GM21529 (cell line): ENCODE data around the gene APC.

Experiments used
- ATAC-seq: cut with Tn5 transposase; IDR thresholded peaks from one replicate; pipeline ENCODE4 v1.9.1; 2021; ENCODE audit not compliant: unreplicated experiment

Gene APC

GRCh38 chr5:112776301-112776856, 38.7 kb downstream of the APC start:
- ATAC-seq, result no peak

DNA sequence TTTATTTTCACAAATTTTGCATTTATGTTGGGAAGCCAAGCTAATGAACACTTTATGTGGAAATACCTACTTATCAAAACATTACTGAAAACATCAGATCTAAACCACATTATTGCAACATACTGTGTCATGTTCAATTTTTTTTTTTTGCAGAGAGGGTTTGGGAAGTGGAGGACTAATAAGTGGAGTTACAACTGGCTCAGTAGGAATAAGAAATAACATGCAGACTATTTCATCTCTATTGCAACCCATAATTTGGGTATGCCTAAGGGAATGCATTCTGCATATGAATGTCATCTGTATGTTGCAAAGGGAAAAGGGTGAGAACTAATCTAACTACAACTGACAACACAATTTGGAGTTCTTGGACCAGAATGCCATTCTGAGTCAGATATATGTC, 41.8 kb downstream of the APC start:
- no peak for ATAC-seq

DNA sequence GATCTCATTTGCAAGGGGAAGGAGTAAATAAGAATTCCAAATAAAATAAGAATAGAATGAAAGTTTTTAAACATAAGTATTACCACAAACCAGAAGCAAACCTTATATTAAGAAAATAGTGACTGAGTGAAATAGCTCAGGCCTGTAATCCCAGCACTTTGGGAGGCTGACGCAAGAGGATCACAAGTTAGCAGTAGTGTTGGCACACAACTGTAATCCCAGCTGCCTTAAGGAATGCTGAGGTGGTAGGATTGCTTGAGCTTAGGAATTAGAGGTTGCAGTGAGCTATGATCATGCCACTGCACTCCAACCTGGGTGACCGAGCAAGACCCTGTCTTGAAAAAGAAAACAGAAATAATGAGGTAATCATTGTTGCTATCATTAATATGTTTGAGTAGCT, 47.0 kb downstream of the APC start:
- no peak for ATAC-seq

DNA sequence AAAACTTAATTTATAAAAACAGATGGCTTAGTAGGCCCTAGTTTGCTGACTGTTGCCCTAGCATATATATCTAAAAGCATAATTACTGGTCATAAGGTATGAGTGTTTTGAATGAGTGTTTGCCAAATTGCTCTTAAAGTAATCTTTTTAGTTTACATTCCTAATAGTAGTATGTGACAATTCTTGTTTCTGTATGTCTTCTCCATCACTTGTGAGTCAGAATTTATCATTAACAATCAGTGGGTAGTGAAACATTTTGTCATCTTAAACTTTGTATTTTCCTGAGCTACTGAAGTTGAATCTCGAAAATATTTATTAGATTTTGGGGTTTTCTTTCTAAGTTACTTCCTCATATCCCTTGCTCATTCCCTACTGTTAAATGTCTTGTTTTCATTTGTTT, 49.6 kb downstream of the APC start:
- no peak for ATAC-seq

- no peak for ATAC-seq
Measured at GRCh38 chr5:112787896-112788295, 50.2 kb downstream of the APC start.

- no peak for ATAC-seq
Measured at GRCh38 chr5:112793201-112793600, 55.5 kb downstream of the APC start.

GRCh38 chr5:112794410-112794809, 56.7 kb downstream of the APC start:
- ATAC-seq, result no peak

GRCh38 chr5:112795342-112795741, 57.7 kb downstream of the APC start:
- ATAC-seq, result no peak

GRCh38 chr5:112795944-112796678, 58.4 kb downstream of the APC start:
- peak; percentile 58 for ATAC-seq

DNA sequence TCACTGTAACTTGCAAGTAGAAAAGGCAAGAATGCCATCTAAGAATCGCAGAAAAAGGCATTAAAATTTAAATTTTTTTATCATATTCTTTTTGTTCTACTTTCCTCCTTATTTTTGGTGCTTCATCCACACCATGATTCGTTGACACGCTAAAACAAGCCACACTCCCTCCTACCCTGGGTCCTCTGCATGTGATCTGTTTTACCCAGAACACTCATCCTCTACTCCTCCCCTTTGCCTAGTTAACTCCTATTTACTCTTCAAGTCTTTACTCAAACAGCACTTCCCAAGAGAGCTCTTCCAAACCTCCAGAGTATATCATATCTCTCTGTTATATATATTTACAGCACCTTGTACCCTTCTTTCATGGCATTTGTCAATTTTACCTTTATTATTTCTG, 62.0 kb downstream of the APC start:
- ATAC-seq, result no peak

DNA sequence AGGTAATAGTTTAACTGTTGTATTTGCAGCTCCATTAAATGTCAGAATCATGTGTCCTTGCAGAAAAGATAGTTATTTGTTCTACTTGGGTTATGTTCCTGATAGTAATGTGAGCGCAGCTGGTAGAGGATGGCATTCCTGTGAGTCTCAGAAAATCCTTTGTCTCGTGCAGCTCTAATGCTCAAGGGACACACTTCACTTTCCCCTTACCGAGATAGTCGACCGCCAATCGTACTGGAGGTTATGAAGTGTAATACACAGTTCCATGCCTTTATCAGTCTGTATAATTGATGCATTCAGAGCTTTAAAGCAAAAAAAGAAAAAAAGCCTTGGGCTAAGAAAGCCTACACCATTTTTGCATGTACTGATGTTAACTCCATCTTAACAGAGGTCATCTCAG, 63.2 kb downstream of the APC start:
- no peak for ATAC-seq

GRCh38 chr5:112811023-112811422, 73.3 kb downstream of the APC start:
- ATAC-seq, result no peak

- ATAC-seq, result no peak
Measured at GRCh38 chr5:112812549-112812948, 74.9 kb downstream of the APC start.

DNA sequence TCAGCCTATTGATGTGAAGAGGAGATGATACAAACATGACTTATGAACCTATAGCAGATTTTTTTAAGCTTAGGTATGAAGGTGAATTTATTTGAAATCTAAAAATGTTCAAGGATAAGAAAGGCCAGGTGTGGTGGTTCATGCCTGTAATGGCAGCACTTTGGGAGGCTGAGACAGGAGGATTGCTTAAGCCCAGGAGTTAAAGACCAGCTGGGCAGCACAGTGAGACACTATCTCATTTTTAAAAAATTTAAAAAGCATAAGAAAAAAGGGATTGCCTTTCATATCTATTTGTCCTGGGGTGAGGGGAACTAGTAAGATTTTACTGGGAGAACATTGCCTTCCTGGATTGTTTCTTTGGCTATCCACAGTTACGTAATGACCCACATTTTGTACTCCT, 82.6 kb downstream of the APC start:
- ATAC-seq, result no peak

DNA sequence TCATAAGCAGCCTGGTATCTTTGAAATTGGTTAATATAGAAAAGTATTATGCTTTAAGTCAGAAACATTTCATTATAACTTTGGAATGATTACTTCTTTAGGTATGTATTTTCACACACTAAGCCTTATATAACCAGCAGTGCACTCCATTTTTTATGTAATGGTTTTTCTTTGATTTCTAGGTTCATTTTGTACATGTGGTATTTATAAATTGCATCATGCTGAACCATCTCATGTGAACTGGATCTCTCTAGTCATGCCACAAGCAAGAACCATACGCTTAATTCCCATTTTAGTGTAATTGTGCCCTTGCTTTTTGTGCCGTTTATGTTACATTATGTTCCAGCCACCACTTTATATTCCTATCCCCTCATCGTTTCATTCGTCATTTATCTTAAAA, 84.8 kb downstream of the APC start:
- ATAC-seq, result no peak

GRCh38 chr5:112823181-112823580, 85.5 kb downstream of the APC start:
- ATAC-seq, result no peak

GRCh38 chr5:112823656-112824055, 86.0 kb downstream of the APC start:
- no peak for ATAC-seq

GRCh38 chr5:112824197-112824596, 86.5 kb downstream of the APC start:
- no peak for ATAC-seq

DNA sequence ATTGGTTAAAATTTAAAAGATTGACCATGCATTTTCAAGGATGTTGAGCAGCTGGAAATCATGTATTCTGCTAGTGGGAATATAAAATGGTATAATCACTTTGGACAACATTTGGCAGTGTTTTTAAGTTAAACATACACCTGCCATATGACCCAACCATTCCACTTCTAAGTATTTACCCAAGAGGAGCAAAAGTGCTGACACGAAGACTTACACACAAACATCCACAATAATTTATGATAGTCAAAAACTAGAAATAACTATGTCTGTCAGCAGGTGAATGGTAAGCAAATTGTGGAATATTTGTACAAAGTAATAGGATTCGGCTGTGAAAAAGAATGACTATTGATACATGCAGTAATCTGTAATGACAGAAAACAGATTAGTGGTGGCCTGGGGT, 92.7 kb downstream of the APC start:
- no peak for ATAC-seq

DNA sequence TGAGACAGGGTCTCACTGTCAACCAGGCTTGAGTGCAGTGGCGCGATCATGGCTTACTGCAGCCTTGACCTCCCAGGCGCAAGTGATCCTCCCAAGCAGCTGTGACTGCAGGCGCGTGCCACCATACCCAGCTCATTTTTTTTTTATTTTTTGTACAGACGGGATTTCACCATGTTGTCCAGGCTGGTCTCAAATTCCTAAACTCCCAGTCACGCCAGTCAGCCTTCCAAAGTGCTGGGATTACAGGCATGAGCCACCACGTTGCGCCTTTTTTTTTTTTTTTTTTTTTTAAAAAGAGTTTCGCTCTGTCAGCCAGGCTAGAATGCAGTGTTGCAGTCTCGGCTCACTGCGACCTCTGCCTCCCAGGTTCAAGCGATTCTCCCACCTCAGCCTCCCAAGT, 96.3 kb downstream of the APC start:
- no peak for ATAC-seq

- ATAC-seq, result no peak
Measured at GRCh38 chr5:112844489-112844888, 106.8 kb downstream of the APC start.

- ATAC-seq, result no peak
Measured at GRCh38 chr5:112846556-112846955, 108.9 kb downstream of the APC start.

GRCh38 chr5:112847306-112847705, 109.6 kb downstream of the APC start:
- ATAC-seq, result no peak
